B cell (primary cell): ENCODE data around the gene NTMT1. TPM values are rescaled to one million over a fixed set of nuclear protein-coding genes. Genes with fewer than 3 reads are reported as not detected.
A peak's percentile ranks its signal among the peaks of the same experiment; 100 is the strongest.

Experiments used
- ATAC-seq: fragments of 200-7000 bp; cut with Tn5 transposase; one replicate; pipeline ENCODE4 v1.10.0; 2021; ENCODE audit warnings: low read depth, mild to moderate bottlenecking, moderate number of reproducible peaks, moderate library complexity
- CTCF ChIA-PET: fragments of 350-600 bp; sonication (Branson Sonifier 250); formaldehyde crosslinking; loops from one replicate; lab custom pipeline; 2021; ENCODE audit warnings: antibody characterized with exemption, inconsistent platforms; lab: Charles Lee
- POLR2A ChIA-PET: fragments of 350-600 bp; sonication (Branson Sonifier 250); formaldehyde crosslinking; loops from one replicate; lab custom pipeline; 2021; ENCODE audit warnings: antibody characterized with exemption; lab: Charles Lee
- DNase-seq: peaks from one replicate; pipeline ENCODE4 v3.0.0; 2013
- H2AFZ ChIP-seq: 2 replicates; pipeline ENCODE4 v1.6.1; 2012; ENCODE audit warnings: mild to moderate bottlenecking, low read depth, low read length; ENCODE audit not compliant: insufficient read depth, poor library complexity, severe bottlenecking
- H3K27ac ChIP-seq, 2 donors: 1 replicate in 1 of 2; 2 replicates in 1 of 2; pipeline ENCODE4 v1.5.1; 2012 to 2013; ENCODE audit warnings: low read length in 2 of 2, mild to moderate bottlenecking in 2 of 2, moderate library complexity in 1 of 2
- H3K27me3 ChIP-seq, 4 experiments: fragments of 200-600 bp in 1 of 4; sonication (generic) in 1 of 4; replicated peaks in 1 of 4; 1 replicate in 2 of 4; 2 replicates in 2 of 4; pipeline versions ENCODE4 v1.6.1 to v1.7.0; 2013 to 2016; ENCODE audit warnings: low read length in 3 of 4, mild to moderate bottlenecking in 2 of 4, mixed read lengths in 1 of 4, moderate library complexity in 1 of 4; ENCODE audit not compliant: insufficient read depth in 4 of 4, control insufficient read depth in 3 of 4; ENCODE audit errors: control extremely low read depth in 1 of 4
- H3K36me3 ChIP-seq, 2 experiments: replicated peaks in 1 of 2; 1 replicate in 1 of 2; 2 replicates in 1 of 2; pipeline versions ENCODE4 v1.6.1 to v1.7.1; 2013; ENCODE audit warnings: low read length in 1 of 2; ENCODE audit not compliant: insufficient read depth in 2 of 2, control insufficient read depth in 1 of 2; ENCODE audit errors: control extremely low read depth in 1 of 2, extremely low read depth in 1 of 2
- H3K4me1 ChIP-seq, 2 donors: fragments of 200-600 bp in 1 of 2; sonication (generic) in 1 of 2; 1 replicate in 1 of 2; 2 replicates in 1 of 2; pipeline versions ENCODE4 v1.5.1 to v1.6.1; 2013 to 2017; ENCODE audit warnings: low read length in 2 of 2; ENCODE audit not compliant: control insufficient read depth in 2 of 2, insufficient read depth in 2 of 2
- H3K4me2 ChIP-seq: replicated peaks from 2 replicates; pipeline ENCODE3; 2012; ENCODE audit warnings: mild to moderate bottlenecking, low read depth, low read length; ENCODE audit not compliant: poor library complexity, severe bottlenecking
- H3K4me3 ChIP-seq, 5 experiments: fragments of 200-600 bp in 1 of 5; sonication (generic) in 1 of 5; 1 replicate in 3 of 5; 2 replicates in 2 of 5; pipeline versions ENCODE4 v1.5.1 to v1.7.0; 2011 to 2016; ENCODE audit warnings: low read length in 4 of 5, mild to moderate bottlenecking in 4 of 5, low read depth in 2 of 5, control low read depth in 1 of 5, moderate library complexity in 1 of 5; ENCODE audit not compliant: insufficient read depth in 1 of 5; ENCODE audit errors: control extremely low read depth in 1 of 5, extremely low read depth in 1 of 5
- H3K79me2 ChIP-seq: fragments of 200-600 bp; sonication (generic); one replicate; pipeline ENCODE4 v1.6.0; 2016; ENCODE audit warnings: low read length; ENCODE audit not compliant: control insufficient read depth, insufficient read depth
- H3K9ac ChIP-seq: fragments of 200-600 bp; sonication (generic); 2 replicates; pipeline ENCODE4 v1.6.1; 2017; ENCODE audit warnings: mild to moderate bottlenecking, low read length, moderate library complexity
- H3K9me3 ChIP-seq, 3 donors: one replicate each; pipeline versions ENCODE4 v1.6.1 to v1.7.1; 2013; ENCODE audit warnings: low read length in 2 of 3; ENCODE audit not compliant: control insufficient read depth in 2 of 3, insufficient read depth in 1 of 3; ENCODE audit errors: control extremely low read depth in 1 of 3
- H4K20me1 ChIP-seq: 2 replicates; pipeline ENCODE4 v1.6.0; 2012; ENCODE audit warnings: mild to moderate bottlenecking, low read length; ENCODE audit not compliant: insufficient read depth, control insufficient read depth, poor library complexity, severe bottlenecking
- H3K27ac Mint-ChIP-seq: one replicate; pipeline ENCODE4 v1.8.0; 2021; ENCODE audit warnings: mixed read lengths
- H3K27me3 Mint-ChIP-seq: one replicate; pipeline ENCODE4 v1.8.0; 2021; ENCODE audit warnings: mixed read lengths
- H3K4me1 Mint-ChIP-seq: one replicate; pipeline ENCODE4 v1.8.0; 2021; ENCODE audit warnings: mixed read lengths
- H3K4me3 Mint-ChIP-seq: one replicate; pipeline ENCODE4 v1.8.0; 2021; ENCODE audit warnings: mixed read lengths
- H3K9me3 Mint-ChIP-seq: one replicate; pipeline ENCODE4 v1.8.0; 2022; ENCODE audit warnings: mixed read lengths; ENCODE audit not compliant: insufficient read depth
- EZH2 ChIP-seq: IDR thresholded peaks from 2 replicates; pipeline ENCODE4 v1.6.1; 2012; ENCODE audit warnings: borderline replicate concordance, low read depth, mild to moderate bottlenecking, moderate library complexity, low read length; ENCODE audit not compliant: insufficient read depth, poor library complexity, severe bottlenecking
- WGBS: methylation state at CpG from one replicate; pipeline ENCODE4 v1.1.5; 2013; ENCODE audit warnings: missing lambda C conversion rate; ENCODE audit not compliant: insufficient coverage; 5-methylcytosine and 5-hydroxymethylcytosine counted together
- intact Hi-C: fragments of 100-400 bp; cut with micrococcal nuclease; formaldehyde crosslinking; loops from one replicate; pipeline ENCODE4 v1.10.0; 2022
- polyA plus RNA-seq: library from polyadenylated mRNA; depleted of rRNA; stranded (reverse); fragments of >200 nt; gene quantifications from 2 replicates; pipeline ENCODE4 v1.2.3, GENCODE V29; 2012
- total RNA-seq, 2 donors: library from RNA; stranded (reverse); fragments of 120-200 nt in 1 of 2; gene quantifications; 1 replicate in 1 of 2; 2 replicates in 1 of 2; pipeline versions ENCODE4 v1.2.3 to v1.2.4, GENCODE V29; 2013 to 2022
- TF ChIP-seq, protein P1 (sequence below): fragments of 200-600 bp; IDR thresholded peaks from one replicate; pipeline ENCODE4 v1.8.0; 2022; ENCODE audit warnings: antibody characterized with exemption, mild to moderate bottlenecking

Gene NTMT1
- total and polyA plus RNA-seq, 2 donors (not counting 1 experiment from before 2014, with no cell fraction given): 21.8 to 35.3 TPM

DNA sequence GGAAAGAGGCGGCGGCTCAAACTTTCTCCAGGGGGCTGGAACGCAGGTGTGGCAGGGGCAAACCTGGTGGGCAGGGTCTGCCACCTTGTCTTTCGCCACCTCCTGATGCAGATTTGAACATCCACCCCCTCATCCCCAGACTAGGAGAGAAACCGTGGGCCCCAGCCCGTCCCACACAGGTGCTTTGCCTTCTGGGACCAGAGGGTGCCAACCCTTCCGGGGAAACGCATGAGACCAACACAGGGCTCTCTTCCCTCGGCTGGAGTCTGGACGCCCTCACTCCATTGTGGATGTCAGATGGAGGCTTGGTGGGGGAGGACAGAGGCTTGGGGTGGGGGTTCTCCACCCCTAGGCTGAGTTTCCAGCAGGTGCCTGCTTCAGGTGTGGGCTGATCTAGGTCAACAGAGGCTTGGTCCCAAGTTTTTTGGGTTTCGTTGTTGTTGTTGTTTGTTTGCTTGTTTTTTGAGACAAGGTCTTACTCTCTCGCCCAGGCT lies 14.6 kb upstream of the NTMT1 start:
- Histone ChIP-seq H3K79me2 (no peaks in the 10 kb centered on the region), H3K27ac (no peak overlapping the region), H3K9ac (no peak overlapping the region), H3K4me1 (peaks cover 19 to 21% of the 10 kb centered on the region in 2 donors), H3K27me3 (peaks cover 0 to 13% (median 0%) of the 10 kb centered on the region in 4 experiments), H4K20me1 (no peaks in the 10 kb centered on the region), H2AFZ (peak overlapping the region; percentile 82), H3K36me3 (no peaks in the 10 kb centered on the region), H3K4me3 (peak overlapping the region in 1 of 5 experiments; percentile 59), H3K9me3 (peaks cover 0 to 4% (median 0%) of the 10 kb centered on the region in 3 donors), H3K4me2 (peak overlapping the region; percentile 98)
- H3K27ac Mint-ChIP-seq: peak overlapping the region; percentile 61
- H3K9me3 Mint-ChIP-seq: no peaks in the 10 kb centered on the region
- ATAC-seq: no peak
- TF ChIP-seq, protein P1, sequence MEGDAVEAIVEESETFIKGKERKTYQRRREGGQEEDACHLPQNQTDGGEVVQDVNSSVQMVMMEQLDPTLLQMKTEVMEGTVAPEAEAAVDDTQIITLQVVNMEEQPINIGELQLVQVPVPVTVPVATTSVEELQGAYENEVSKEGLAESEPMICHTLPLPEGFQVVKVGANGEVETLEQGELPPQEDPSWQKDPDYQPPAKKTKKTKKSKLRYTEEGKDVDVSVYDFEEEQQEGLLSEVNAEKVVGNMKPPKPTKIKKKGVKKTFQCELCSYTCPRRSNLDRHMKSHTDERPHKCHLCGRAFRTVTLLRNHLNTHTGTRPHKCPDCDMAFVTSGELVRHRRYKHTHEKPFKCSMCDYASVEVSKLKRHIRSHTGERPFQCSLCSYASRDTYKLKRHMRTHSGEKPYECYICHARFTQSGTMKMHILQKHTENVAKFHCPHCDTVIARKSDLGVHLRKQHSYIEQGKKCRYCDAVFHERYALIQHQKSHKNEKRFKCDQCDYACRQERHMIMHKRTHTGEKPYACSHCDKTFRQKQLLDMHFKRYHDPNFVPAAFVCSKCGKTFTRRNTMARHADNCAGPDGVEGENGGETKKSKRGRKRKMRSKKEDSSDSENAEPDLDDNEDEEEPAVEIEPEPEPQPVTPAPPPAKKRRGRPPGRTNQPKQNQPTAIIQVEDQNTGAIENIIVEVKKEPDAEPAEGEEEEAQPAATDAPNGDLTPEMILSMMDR: no peak
- no peak for TF ChIP-seq EZH2
- peaks cover 22% of the 10 kb centered on the region for H3K4me1 Mint-ChIP-seq
- no peak for DNase-seq
- ChIA-PET POLR2A (interaction anchor here (0.7 to 1.0 kb wide), 3 partner anchors 14 to 472 kb away, joined by 3 to 10 read pairs (median 3); no protein-coding TSS in a partner anchor), CTCF (interaction anchor here (0.8 to 6.5 kb wide), 17 partner anchors 9 to 496 kb away, joined by 3 to 77 read pairs (median 5); partner anchors contain the start of gene NTMT1)
- H3K27me3 Mint-ChIP-seq: no peaks in the 10 kb centered on the region
- intact Hi-C loops: loop anchor here (1.0 to 5.0 kb wide), 3 partner anchors 13 to 229 kb away; no protein-coding TSS in a partner anchor
- 39% methylated on average over 12 of the region's 12 CpGs for WGBS
- peak overlapping the region; percentile 79 for H3K4me3 Mint-ChIP-seq

DNA sequence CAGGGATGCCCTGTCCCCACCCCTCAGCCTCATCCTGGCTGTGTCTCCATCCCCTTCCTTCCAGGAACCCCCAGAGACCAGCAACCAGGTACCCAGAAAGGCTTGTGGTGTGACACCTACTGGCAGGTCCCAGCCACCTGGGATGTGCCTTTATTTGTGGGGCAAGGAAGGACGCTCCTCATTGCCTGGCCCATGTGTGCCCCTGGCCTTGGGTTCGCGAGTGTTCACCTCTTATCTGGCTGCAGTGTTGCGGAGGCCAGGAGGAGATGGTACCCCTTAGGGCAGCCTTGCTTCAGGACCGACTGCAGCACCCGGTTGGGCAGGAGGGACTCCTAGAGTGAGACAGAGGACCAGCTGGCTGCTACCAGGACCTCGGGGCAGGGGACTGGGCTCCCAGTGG lies 13.8 kb upstream of the NTMT1 start:
- Mint-ChIP-seq H3K9me3 (no peaks in the 10 kb centered on the region), H3K27ac (no peak overlapping the region), H3K4me3 (peak overlapping the region; percentile 47), H3K27me3 (no peaks in the 10 kb centered on the region), H3K4me1 (peaks cover 20% of the 10 kb centered on the region)
- no peak overlapping the region for H3K9ac ChIP-seq
- ChIA-PET POLR2A (no interaction called here), CTCF (interaction anchor here (0.9 to 6.5 kb wide), 9 partner anchors 8 to 481 kb away, joined by 3 to 77 read pairs (median 5); partner anchors contain the start of gene NTMT1)
- H3K27ac ChIP-seq: no peak overlapping the region
- H3K36me3 ChIP-seq: no peaks in the 10 kb centered on the region
- H3K4me2 ChIP-seq: no peak overlapping the region
- WGBS: 86% methylated on average over 7 of the region's 7 CpGs
- intact Hi-C loops: loop anchor here (5.0 kb wide), 1 partner anchor 125 kb away; no protein-coding TSS in a partner anchor
- H3K9me3 ChIP-seq: peaks cover 0 to 4% (median 0%) of the 10 kb centered on the region in 3 donors
- ATAC-seq (no peak), DNase-seq (peak; percentile 22)
- H3K4me1 ChIP-seq: peaks cover 19 to 21% of the 10 kb centered on the region in 2 donors
- H2AFZ ChIP-seq: no peak overlapping the region
- H3K79me2 ChIP-seq: no peaks in the 10 kb centered on the region
- H4K20me1 ChIP-seq: no peaks in the 10 kb centered on the region
- H3K27me3 ChIP-seq: peaks cover 0 to 13% (median 0%) of the 10 kb centered on the region in 4 experiments
- H3K4me3 ChIP-seq: no peak overlapping the region
- TF ChIP-seq EZH2: no peak
- TF ChIP-seq, protein P1: no peak
